Transverse colon (tissue), 4 donors: ENCODE results near the gene TPK1. TPM values are rescaled to one million over a fixed set of nuclear protein-coding genes. Genes with fewer than 3 reads are reported as not detected.

ENCODE experiments used
- DNase-seq: peaks from one replicate; pipeline ENCODE4 v3.0.0-alpha.2; 2019
- H3K27ac ChIP-seq, 4 donors: fragments of 200-600 bp; sonication (generic); 2 replicates each; pipeline ENCODE4 v1.5.1; 2016 to 2018; ENCODE audit warnings: inconsistent platforms in 4 of 4
- H3K27me3 ChIP-seq: fragments of 200-600 bp; sonication (generic); 2 replicates; pipeline ENCODE4 v1.5.1; 2017; ENCODE audit warnings: inconsistent platforms
- H3K36me3 ChIP-seq, 4 donors: fragments of 200-600 bp; sonication (generic); 2 replicates each; pipeline ENCODE4 v1.5.1; 2017 to 2019; ENCODE audit warnings: inconsistent platforms in 4 of 4
- H3K4me1 ChIP-seq, 4 donors: fragments of 200-600 bp; sonication (generic); 2 replicates each; pipeline ENCODE4 v1.5.1; 2017 to 2020; ENCODE audit warnings: inconsistent platforms in 4 of 4
- H3K4me3 ChIP-seq, 4 donors: fragments of 200-600 bp; sonication (generic); 1 replicate in 1 of 4; 2 replicates in 3 of 4; pipeline versions ENCODE4 v1.5.1 to v1.6.1; 2017 to 2019; ENCODE audit warnings: inconsistent platforms in 4 of 4
- H3K9me3 ChIP-seq, 2 donors: fragments of 200-600 bp; sonication (generic); 2 replicates each; pipeline ENCODE4 v1.5.1; 2017 to 2019; ENCODE audit warnings: inconsistent platforms in 2 of 2
- EP300 ChIP-seq: sonication (generic); formaldehyde crosslinking; IDR thresholded peaks from one replicate; pipeline ENCODE4 v1.6.1; 2017; ENCODE audit warnings: antibody characterized with exemption, low read depth
- POLR2A ChIP-seq: fragments of 450-650 bp; IDR thresholded peaks from one replicate; pipeline ENCODE4 v1.6.1; 2016; ENCODE audit warnings: antibody characterized with exemption, mild to moderate bottlenecking, moderate library complexity
- POLR2AphosphoS5 ChIP-seq, 3 donors: sonication (generic); formaldehyde crosslinking; IDR thresholded peaks; one replicate each; pipeline ENCODE4 v1.6.1; 2016; ENCODE audit warnings: antibody characterized with exemption in 3 of 3
- WGBS, 2 donors: methylation state at CpG; one replicate each; pipeline ENCODE4 v1.1.5; 2018; ENCODE audit warnings: low coverage in 1 of 2; 5-methylcytosine and 5-hydroxymethylcytosine counted together
- in situ Hi-C, 4 donors: fragments of 200-750 bp; cut with MboI; loops; one replicate each; pipeline versions ENCODE4 v1.15.0 to v1.15.1; 2017; ENCODE audit warnings: low sequenced_read_pairs in 3 of 4, low pct_ligation_motif_present in 1 of 4, low pct_unique_long_range_greater_than_20kb in 1 of 4
- intact Hi-C: fragments of 100-400 bp; cut with DNase I; formaldehyde crosslinking; loops from one replicate; pipeline ENCODE4 v1.15.1; 2023; ENCODE audit warnings: low total_unique reads
- total RNA-seq, 4 donors: library from RNA; depleted of rRNA; stranded (reverse); fragments of >200 nt; gene quantifications; one replicate each; pipeline ENCODE4 v1.1.0, GENCODE V29; 2016
- TF ChIP-seq, protein P1 (sequence below), 5 experiments: fragments of 200-600 bp in 3 of 5; fragments of 450-650 bp in 2 of 5; sonication (generic) in 3 of 5; IDR thresholded peaks; 1 replicate in 2 of 5; 2 replicates in 3 of 5; pipeline ENCODE4 v1.5.1; 2016 to 2017; ENCODE audit warnings: antibody characterized with exemption in 5 of 5, inconsistent platforms in 3 of 5, mild to moderate bottlenecking in 2 of 5, moderate library complexity in 1 of 5

The TPK1 gene
- total RNA-seq, 4 donors from 2014 or later: 1.4 to 17.3 (median 14.6) TPM

GRCh38 chr7:144546782-144547181 is 289.1 kb downstream of the TPK1 start:
- in situ Hi-C loops: no loop called here
- Histone ChIP-seq H3K27ac (no peak overlapping the region), H3K36me3 (peaks cover 0 to 7% (median 0%) of the 10 kb centered on the region in 4 donors), H3K27me3 (no peaks in the 10 kb centered on the region), H3K4me3 (no peak overlapping the region), H3K4me1 (no peaks in the 10 kb centered on the region), H3K9me3 (no peaks in the 10 kb centered on the region)
- TF ChIP-seq POLR2AphosphoS5 (IDR thresholded peaks at IDR 0.05) (no peak), POLR2A (no peak), EP300 (no peak)
- TF ChIP-seq, protein P1, sequence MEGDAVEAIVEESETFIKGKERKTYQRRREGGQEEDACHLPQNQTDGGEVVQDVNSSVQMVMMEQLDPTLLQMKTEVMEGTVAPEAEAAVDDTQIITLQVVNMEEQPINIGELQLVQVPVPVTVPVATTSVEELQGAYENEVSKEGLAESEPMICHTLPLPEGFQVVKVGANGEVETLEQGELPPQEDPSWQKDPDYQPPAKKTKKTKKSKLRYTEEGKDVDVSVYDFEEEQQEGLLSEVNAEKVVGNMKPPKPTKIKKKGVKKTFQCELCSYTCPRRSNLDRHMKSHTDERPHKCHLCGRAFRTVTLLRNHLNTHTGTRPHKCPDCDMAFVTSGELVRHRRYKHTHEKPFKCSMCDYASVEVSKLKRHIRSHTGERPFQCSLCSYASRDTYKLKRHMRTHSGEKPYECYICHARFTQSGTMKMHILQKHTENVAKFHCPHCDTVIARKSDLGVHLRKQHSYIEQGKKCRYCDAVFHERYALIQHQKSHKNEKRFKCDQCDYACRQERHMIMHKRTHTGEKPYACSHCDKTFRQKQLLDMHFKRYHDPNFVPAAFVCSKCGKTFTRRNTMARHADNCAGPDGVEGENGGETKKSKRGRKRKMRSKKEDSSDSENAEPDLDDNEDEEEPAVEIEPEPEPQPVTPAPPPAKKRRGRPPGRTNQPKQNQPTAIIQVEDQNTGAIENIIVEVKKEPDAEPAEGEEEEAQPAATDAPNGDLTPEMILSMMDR (IDR thresholded peaks at IDR 0.05): no peak
- DNase-seq: no peak
- 39 to 44% methylated on average over 2 of the region's 2 CpGs for WGBS, 2 donors
- intact Hi-C loops: no loop called here

DNA sequence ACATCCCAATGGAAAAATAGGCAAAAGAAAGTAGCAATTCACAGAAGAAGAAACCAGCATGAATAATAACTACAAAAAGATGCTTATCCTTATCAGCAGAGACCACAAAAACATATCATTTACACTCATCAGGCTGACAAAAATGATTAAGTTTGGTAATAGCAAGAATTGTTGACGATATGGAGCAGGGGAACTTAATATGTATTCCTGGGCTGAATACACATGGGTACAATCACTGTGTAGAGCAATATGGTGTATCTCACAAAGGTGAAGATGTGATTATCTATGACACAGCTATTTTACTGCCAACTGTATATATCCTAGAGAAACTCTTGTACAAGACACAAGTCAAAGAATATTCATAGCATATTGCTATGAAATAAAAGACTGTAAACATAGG is 290.5 kb downstream of the TPK1 start:
- TF ChIP-seq POLR2AphosphoS5 (IDR thresholded peaks at IDR 0.05) (no peak), POLR2A (no peak)
- H3K9me3 ChIP-seq: no peaks in the 10 kb centered on the region
- DNase-seq: no peak
- in situ Hi-C loops: no loop called here
- H3K4me1 ChIP-seq: no peaks in the 10 kb centered on the region
- intact Hi-C loops: no loop called here
- H3K4me3 ChIP-seq: no peak overlapping the region
- 78 to 100% methylated on average over 1 of the region's 1 CpG for WGBS, 2 donors
- peaks cover 0 to 7% (median 0%) of the 10 kb centered on the region in 4 donors for H3K36me3 ChIP-seq
- H3K27me3 ChIP-seq: no peaks in the 10 kb centered on the region
- H3K27ac ChIP-seq: no peak overlapping the region

GRCh38 chr7:144534655-144535395 is 301.0 kb downstream of the TPK1 start:
- H3K36me3 ChIP-seq: no peaks in the 10 kb centered on the region
- TF ChIP-seq POLR2AphosphoS5 (IDR thresholded peaks at IDR 0.05) (no peak), POLR2A (no peak), EP300 (no peak)
- TF ChIP-seq, protein P1 (IDR thresholded peaks at IDR 0.05): no peak
- no peak for DNase-seq
- H3K27ac ChIP-seq: no peak overlapping the region
- no peaks in the 10 kb centered on the region for H3K27me3 ChIP-seq
- WGBS, 2 donors: 88 to 89% methylated on average over 3 of the region's 3 CpGs
- no peaks in the 10 kb centered on the region for H3K4me1 ChIP-seq
- H3K9me3 ChIP-seq: no peaks in the 10 kb centered on the region
- intact Hi-C loops (no loop called here), in situ Hi-C loops (no loop called here)
- no peak overlapping the region for H3K4me3 ChIP-seq

DNA sequence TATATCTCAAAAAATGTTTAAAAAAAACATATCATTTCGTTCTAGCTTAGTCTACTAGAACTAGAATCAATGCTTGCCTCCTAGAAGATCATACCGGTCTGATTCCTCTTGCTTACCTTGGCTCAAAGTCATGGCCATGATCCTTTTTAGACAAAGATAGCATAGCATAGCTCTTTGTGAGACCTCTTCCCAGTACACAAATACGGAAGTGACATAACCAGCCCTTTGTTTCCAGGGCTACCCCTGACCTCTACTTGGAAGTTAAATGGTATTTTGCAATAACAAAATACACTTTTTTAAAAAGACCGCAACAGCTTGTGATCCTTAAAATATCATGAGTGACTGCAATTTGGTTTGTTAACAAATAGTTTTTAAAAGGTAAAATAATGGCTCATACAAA is 301.7 kb downstream of the TPK1 start:
- WGBS, 2 donors: 89% methylated on average over 3 to 4 of the region's 4 CpGs
- intact Hi-C loops: no loop called here
- H3K4me1 ChIP-seq: no peaks in the 10 kb centered on the region
- H3K4me3 ChIP-seq: no peak overlapping the region
- no peak for DNase-seq
- TF ChIP-seq, protein P1 (IDR thresholded peaks at IDR 0.05): no peak
- TF ChIP-seq EP300 (no peak), POLR2AphosphoS5 (IDR thresholded peaks at IDR 0.05) (no peak), POLR2A (no peak)
- no peaks in the 10 kb centered on the region for H3K27me3 ChIP-seq
- in situ Hi-C loops: no loop called here
- H3K9me3 ChIP-seq: no peaks in the 10 kb centered on the region
- no peak overlapping the region for H3K27ac ChIP-seq
- H3K36me3 ChIP-seq: no peaks in the 10 kb centered on the region

DNA sequence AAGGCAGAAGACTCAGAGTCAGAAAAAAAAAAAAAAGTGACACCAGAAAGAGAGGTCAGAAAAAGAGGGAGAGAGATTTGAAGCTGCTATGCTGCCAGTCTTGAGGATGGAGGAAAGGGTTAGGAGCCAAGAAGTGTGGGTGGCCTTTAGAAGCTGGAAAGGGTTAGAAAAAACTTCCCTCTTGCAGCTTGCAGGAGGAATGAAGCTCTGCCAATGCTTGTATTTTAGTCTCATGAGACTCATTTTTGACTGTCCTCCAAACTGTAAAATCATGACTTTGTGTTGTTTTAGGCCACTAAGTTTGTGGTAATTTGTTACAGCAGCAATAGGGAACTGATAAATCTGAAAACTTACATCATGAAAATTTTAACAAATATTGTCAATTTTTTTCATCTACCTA is 304.7 kb downstream of the TPK1 start:
- intact Hi-C loops (no loop called here), in situ Hi-C loops (no loop called here)
- H3K27ac ChIP-seq: no peak overlapping the region
- no peak for DNase-seq
- H3K9me3 ChIP-seq: no peaks in the 10 kb centered on the region
- no peaks in the 10 kb centered on the region for H3K36me3 ChIP-seq
- H3K27me3 ChIP-seq: no peaks in the 10 kb centered on the region
- TF ChIP-seq, protein P1 (IDR thresholded peaks at IDR 0.05): no peak
- TF ChIP-seq POLR2A (no peak), POLR2AphosphoS5 (IDR thresholded peaks at IDR 0.05) (no peak), EP300 (no peak)
- no peaks in the 10 kb centered on the region for H3K4me1 ChIP-seq
- no peak overlapping the region for H3K4me3 ChIP-seq
